Fibroblast of skin of left quadriceps (primary cell): ENCODE data around the gene MAD2L2.

ENCODE experiments used
- DNase-seq, 2 experiments: peaks; one replicate each; pipeline ENCODE4 v3.0.0-alpha.2; 2013; ENCODE audit warnings: low read depth in 2 of 2

MAD2L2 gene

DNA sequence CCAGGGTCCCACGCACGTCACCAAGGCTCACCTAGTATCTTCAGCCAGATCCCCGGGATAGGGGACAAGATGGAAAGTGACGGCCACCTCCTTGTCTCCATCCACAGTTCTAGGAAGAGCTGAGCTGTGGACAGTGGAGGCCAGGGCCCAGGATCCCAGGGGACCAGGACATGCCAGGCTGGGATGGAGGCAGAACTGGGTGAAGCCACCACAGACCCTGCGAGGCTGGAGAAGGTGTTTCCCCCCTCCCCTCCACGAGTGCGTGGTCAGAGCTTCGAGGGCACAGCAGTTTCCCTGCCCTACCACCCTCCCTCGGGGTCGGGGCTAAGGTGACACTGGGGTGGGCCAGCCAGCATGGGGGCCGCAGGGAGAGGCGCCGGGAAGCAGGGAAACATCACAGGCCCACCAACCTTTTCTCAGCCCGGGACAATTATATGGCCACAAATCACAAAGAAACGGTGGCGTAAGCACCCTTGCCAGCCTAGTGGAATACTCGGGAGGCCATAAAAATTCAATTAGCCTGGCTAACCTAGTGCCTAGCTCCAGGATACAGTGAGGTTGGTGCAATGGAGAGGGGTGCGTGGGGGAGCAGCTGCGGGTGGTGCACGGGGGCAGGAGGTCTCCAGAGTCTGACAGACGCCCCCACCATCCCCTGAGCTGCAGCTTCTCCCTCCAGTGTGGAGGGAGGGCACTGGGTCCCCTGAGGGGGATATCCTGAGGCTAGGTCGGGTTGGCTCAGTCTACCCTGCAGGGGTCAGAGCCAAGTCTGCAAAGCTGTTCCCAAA, 23.9 kb upstream of the MAD2L2 start:
- no peak for DNase-seq

DNA sequence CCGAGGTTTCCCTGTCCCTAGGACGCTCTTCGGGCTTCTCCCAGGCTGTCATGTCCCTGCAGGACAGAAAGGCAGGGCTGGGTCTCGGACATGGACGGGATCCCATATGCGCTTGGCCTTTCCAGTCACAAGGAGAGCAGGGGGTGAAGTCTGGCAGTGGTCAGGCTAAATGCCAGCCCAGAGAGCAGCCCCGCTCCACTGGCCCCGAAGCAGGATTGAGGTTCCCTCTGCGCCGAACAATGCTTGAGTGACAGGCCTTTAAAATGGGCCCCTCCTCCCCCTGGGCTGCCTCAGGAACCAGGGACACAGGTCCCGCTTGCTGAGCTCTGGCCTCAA, 23.2 kb upstream of the MAD2L2 start:
- DNase-seq, result no peak

DNA sequence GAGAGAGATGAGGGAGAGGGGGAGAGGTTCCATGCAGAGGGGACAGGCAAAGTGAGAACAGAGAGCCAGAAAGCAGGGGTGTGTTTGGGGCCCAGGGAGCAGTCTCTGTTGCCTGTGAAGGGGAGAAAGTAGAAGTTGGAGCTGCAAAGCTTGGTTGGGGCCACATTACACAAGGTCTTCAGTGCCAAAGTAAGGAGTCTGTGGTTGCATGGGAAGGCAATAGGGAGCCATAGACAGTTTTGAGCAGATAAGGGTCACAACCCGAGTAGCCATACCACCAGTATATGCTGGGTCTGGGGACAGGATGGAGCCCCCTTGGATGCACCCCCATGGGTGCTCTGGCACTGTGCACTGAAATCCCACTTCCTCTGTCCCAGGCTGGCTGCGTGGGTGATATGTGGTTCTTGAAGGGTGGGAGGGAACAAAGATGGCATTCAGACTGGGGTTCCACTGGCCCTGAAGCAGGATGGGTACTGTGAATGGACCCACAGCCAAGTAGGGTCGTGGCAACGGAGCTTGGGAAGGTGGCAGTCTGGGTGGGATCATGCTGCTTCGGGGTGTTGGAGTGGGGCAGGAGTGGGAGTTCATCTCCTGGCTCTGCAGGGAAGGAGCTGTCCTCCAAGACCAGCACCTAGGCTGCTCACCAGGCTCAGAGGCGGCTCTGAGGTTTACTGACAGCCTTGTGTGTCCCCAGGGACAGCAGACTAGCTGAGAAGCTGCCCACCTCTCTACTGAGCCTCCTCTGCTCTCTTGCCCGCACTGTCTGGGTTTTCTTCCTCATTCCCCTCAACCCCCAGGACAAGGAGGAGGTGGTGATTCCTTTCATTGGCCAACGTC, 22.6 kb upstream of the MAD2L2 start:
- no peak for DNase-seq

DNA sequence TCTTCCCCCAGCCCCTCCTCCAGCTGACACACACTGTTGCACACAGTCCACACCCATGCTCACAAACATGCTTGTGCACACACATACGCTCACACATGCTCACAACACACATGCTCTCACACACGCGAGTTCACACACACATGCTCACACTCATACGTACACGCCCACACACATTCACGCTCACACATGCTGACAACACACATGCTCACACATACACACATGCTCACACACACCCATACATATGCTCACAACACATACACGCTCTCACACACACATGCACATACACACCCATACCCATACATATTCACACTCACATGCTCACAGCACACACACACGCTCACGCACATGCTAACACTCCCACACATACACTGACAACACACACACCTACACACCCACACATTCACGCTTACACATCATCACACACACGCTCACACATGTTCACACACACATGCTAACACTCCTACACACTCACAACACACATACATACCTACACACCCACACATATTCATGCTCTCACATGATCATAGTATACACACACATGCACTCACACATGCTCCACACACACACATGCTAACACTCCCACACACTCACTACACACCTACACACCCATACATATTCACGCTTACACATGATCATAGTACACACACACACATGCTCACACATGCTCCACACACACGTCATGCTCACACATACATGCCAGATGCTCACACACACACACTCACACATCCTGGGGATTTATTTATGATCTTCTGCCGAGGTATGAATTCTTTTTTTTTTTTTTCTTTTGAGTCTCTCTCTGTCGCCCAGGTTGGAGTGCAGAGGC, 21.2 kb upstream of the MAD2L2 start:
- no peak for DNase-seq

DNA sequence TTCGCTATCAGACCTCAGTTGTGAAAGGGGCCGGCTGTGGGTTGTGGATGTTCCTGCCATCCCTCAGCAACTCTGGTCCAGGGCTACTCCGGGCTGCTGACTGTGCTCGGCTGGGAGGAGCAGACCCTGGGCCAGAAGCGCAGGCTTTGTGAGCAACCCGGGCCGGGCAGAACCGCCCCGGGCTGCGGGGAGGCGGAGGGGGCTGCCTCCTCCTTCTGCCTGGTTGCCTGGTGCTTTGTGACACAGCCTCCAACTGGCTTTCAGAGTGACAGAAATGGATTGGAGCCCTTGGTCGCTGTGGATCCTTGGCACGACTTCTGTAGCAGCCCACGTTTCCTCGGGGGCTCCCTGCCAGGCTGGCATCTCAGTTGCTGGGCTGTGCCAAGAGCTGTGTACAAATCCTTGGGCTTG, 20.6 kb upstream of the MAD2L2 start:
- no peak for DNase-seq

DNA sequence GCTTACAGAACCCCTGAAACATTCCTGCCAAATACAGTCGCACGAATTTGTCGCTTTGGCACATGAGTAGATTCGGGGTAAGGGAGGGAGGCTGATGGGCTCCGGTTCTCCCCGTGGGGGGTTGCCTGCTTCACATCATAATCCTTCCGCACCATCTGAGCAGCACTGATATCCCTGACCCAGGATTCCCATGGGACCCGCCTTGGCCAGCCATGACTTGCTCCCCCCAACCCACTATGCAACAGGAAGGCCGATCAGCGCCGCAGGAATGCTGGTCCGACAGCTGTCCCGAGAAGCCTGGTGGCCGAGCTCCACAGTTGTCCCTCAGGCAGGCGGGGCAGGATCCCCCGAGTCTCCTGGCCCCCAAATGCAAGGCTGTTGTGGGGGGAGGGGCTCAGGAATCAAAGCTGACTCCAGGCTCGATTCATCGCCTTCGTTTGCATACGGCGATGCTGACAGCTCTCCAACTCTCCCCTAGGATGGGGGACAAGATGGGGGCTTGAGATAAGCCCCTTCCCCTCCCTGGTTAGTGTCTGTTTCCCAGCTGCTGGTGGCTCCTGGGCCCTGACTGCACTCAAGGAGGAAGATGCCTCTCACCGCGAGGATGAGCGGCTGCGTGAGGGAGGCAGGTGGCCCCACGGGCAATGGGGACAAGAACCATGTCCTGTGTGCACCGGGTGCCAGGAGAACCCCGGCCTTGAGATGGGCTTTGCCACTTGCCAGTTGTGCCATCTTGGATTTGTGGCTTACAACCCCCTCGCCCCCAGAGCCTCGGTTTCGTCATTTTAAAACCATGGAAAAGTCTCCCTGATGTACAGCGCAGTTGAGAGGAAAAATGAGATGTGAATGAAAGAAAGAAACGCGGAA, 19.9 kb upstream of the MAD2L2 start:
- DNase-seq, result no peak

DNA sequence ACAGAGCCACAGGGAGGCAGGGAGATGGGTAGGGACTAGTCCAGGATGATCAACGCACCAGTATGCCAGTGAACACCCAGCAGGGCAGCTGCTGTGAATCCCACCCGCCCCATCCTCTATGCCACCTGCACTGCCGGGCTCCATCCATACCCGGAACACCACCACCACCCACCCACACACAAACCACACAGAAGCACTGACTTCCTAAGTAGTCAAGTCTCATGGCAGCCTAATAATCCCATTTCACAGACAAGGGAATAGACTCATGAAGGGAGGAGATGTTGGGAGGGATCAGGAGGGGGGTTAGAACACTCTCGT, 16.9 kb upstream of the MAD2L2 start:
- DNase-seq, result no peak

DNA sequence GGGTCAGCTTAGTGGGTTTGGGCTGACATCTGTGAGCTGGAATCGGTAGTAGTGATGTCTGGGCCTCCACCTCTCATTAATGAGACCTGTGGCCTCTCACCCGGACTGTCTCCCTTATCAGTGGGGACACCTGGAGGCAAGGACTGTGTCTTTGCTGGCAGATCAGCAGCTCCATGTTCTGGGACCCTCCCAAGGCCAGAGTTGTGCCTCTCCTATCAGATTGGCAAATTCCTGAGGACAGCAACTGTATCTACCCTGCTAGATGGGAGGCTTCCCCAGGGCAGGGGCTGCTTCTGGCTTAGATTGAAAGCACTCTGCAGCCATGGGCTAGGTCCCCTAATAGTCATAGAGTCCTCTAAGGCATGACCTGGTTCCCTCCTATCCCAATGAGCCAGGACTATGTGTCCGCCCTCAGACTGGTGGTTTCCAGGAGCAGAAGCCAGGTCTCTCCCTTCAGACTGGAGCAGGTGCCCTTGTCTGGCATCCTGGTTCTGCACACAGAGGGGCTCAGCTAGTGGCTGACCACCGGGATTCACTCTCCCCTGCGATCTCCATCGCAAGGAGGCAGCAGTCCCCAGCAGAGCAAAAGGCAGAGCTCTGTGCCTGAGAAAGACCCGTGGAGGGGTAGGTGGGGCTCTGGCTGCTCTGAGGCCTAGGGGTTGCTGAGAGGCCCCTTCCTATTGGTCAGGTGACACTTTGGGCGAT, 16.4 kb upstream of the MAD2L2 start:
- DNase-seq, result no peak

DNA sequence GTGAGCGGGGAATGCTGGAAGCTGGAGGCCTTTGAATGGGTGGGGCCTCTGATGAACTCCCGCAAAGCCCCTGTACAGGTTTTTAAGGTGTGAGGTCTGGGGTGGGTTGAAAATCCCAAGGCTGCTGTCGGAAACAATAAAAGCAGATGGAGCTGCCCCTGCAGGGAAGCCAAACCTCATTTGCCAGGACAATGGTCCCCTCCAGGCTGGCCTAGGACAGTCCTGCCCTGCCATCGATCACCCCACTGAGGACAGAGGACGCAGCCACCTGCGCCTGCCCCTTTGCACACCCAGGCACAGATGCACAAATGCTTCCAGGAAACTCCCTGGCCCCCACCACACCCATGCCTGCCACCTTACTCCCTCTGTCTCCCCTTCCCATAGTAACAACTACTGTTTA, 14.9 kb upstream of the MAD2L2 start:
- no peak for DNase-seq

DNA sequence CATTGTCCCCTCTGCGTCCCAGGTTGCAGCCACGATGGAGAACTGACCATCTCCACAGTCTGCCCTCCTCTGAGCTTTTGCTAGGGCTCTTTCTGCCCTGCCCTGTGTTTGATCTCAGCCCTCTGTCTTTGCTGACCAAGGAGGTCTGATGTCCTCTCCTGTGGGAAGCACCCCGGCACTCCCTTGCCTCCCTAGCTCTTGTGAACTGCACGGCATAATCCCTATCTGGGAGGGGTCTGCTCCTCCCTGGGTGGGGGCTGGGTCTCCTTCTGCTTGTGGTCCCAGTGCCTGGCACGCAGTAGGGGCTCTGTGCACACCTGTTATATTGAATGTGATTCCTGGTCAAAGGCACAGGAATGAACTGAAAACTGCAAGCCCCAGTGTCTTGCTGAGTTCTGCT, 13.0 kb upstream of the MAD2L2 start:
- DNase-seq, result no peak

DNA sequence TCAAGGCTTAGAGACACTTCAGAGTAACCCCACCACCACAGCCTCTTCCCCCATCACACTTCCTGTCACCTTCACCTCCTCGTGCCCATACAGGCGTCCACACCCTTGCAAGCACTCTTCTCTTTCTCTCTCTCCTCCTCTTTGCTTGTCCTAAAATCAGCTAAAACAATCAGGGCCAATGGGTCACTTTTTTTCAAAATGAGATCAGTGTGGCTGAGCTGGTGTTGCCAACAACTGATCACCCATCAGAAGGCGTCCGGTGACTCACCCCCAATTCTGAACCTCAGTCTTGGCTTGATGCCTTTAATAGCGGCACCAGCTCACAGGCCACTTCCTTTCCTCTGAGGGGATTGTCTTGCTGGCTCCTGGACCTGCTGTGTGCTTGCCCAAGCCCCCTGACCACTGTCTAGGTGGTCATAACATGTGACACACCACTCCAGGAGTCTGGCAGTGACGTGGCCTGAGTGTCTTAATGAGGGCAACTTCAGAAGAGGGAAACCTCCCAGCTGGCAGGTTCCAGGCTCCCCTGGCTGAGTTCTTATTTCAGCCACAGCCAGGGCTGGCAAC, 12.2 kb upstream of the MAD2L2 start:
- peak; percentile 21 to 25 for DNase-seq

DNA sequence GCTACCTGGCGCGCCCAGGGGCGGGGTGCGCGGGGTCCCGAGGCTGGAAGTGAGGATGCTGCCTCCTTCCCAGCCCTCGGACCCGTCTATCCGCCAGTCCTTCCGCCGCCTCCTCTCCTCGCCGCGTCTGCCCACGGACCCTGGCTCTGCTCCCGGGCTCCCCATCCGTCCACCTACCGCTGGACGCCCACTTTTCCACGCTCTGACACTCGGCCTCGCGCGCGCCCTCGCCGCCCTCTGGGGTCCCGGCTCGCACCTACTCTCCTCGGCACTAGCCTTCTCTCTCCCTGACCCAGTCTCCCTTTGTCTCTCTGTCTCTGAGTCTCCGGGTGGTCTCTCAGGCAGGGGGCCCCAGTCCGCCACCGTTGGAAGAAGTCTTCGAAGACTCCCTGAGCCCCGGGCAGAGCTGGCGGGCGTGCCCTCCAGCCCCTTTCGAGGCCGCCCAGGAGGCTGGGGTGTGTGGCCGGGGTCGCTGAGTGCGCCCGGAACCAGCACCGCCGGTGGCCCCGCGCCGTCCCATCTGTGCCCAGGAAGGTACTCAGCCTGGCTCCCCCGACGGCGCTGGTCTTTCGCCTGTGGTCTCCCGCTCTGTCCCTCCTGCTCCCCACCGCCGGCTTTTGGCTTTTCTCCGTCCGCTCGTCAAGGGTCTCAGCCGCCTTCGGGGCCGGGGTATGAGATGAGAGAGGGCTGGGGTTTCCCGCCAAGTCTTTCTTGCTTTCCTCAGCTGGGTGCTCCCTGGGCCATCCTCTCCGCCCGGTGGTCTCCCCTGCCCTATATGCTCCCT, 11.2 kb upstream of the MAD2L2 start:
- DNase-seq, result no peak

DNA sequence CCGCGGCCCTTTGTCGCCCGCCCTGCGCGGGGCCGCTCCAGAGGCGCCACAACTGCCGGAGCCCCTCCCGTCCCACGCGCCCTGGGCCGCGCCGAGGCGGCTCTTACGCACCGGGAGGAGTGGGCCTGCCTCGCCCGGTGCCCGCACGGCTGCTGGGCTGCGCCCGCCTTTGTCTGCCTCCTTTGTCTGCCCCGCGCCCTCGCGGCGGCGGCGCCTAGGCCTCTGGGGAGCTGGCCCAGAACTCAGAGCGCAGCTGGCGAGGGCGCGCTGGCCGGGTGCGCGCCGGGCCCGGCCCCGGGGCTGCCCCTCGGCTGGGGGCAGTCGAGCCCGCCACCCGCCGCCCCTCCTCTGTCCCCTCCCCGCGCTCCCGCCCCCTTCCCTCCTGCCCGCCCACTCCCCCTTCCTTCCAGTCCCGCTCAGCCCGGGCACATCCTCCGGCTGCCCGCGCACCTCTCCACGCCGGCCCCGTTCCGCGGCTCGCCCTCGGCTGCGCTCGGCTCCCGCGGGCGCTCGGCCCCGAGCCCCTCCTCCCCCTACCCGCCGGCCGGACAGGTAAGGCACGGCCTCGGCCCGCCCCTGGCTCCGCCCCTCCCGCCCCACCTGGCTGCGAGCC, 10.5 kb upstream of the MAD2L2 start, which contains the start of gene DRAXIN:
Gene DRAXIN (plus strand): TSS at position 409 of the 613 bp plus-strand sequence. CDS start 14,549 bp downstream, outside the sequence.
- DNase-seq, result no peak

DNA sequence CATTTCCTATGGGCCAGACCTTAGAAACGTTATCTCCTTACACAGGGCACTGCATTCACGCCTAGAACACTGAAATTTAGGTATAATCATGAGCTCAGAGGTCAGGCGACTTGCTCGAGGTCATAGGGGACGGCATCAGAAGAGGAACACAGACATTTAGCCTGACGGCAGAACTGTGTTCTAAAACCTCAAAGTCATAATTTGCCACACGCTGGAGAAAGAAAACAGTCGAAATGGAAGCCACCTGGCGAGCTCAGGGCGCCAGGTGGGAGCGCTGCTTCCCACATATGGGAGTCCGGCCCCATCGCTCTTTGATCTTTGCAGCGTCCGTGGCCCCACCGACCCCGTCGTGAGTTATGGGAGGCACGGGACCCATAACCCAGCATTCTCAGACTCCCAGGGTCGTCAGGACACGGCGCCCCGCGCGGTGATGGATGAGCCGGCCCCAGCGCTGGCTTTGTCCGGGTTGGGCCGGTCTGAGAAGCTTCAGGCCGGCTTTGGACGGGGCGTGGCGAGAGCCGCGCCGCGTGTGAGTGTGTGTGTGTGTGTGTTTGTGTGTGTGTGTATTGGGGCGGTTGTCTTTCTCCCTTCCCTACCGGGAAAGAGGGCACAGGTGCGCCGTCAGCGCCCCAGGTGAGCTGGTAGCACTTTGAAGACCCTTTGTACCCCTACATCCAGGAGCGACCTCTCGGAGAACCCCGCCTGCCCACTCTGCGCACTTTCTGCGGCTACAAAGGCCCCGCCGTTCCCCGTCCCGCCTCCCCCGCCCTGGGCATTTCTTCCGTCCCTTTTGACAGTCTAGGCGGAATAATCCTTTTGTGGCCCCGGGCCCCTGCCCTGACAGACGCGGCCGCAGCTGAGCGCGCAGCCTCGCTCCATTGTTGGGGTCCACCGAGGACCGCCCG, 9.7 kb upstream of the MAD2L2 start:
- DNase-seq, result no peak

DNA sequence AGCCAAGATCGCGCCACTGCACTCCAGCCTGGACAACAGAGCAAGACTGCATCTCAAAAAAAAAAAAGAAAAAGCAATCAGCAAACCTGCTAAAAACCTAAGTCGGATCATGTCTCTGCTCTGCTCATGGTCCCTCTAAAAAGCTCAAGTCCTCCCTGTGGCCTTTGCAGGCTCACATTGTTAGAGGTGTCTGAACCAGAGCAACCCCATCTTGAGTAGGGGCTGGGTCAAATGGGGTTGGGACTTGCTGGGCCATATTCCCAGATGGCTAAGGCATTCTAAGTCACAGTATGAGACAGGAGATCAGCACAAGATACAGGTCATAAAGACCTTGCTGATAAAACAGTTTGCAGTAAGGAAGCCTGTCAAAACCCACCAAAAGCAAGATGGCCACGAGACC, 7.6 kb upstream of the MAD2L2 start:
- DNase-seq, result no peak

DNA sequence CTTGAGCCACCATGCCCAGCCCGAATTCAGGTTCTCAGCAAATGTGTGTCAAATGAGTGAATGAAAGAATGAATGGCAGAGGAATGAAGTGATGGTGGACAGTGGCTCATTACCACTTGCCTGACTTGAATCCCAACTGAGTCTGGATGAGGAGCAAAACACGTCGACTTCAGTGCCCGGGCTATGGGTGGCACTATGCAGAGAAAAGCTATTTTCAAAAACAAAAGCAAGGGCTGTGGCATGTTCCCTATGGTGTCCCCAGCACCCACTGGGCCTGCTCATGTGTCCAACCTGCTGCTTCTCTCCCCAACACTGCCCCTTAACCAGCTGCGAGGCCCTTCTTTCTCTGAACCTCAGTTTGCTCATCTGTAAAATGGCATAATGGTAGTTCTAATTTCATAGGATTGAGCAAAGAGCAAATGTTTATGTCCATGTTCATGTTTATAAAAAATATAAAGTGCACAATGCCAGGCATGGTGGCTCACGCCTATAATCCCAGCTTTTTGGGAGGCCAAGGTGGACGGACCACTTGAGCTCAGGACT, 4.3 kb upstream of the MAD2L2 start:
- no peak for DNase-seq

DNA sequence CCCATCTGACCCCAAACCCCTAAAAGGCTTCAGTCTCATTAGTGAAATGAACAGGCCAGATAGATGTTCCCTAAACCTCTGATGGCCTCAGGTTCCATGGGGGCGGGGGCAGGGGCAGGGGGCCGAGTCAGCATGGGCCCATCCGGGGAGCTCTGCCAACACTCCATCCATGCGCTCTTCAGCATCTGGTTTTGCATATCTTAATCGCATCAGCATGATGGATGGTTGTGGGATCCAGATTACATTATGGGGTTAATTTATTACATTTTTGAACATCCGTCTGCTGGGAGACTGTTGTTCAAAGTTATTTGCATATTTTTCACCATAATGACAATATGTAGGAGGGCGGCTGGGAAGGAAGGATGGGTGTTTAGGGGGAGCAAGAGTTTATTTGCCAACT, 3.1 kb upstream of the MAD2L2 start:
- DNase-seq, result peak in 1 of 2 experiments; percentile 20

DNA sequence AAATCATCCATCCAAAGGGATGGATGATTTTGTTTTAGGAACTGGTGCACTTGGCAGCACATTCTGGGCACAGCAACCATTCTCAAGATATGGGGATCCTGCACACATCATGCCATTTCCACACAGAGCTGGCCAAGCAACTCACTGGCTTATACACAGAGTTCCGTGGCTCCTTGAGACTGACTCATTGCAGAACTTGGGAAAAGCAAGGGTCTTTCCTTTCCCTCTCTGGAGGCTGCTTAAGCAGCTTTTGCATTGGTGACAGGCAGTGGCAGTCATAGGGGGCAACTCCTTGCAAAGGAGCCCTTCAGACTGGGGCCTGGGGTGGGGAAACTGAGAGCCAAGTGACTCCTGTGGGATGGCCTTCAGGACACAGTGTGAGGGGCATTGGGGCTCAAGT, 1.9 kb upstream of the MAD2L2 start:
- DNase-seq, result no peak
